ENCODE results near the gene BAIAP2L1. TPM values are rescaled to one million over a fixed set of nuclear protein-coding genes. Genes with fewer than 3 reads are reported as not detected.
A peak's percentile ranks its signal among the peaks of the same experiment; 100 is the strongest.

BAIAP2L1 gene
- total RNA-seq, 2 donors from 2014 or later = 67.2 to 70.9 TPM

- no peak for DNase-seq
- ATAC-seq = peak; percentile 11
- intact Hi-C loops (cut with DNase I, micrococcal nuclease) = no loop called here
Measured at GRCh38 chr7:98305951-98306535, 94.8 kb downstream of the BAIAP2L1 start.

- no peak for ATAC-seq
- intact Hi-C loops (cut with DNase I, micrococcal nuclease) = no loop called here
Measured at GRCh38 chr7:98303906-98304305, 97.0 kb downstream of the BAIAP2L1 start.

GRCh38 chr7:98303176-98303865 lies 97.6 kb downstream of the BAIAP2L1 start:
- DNase-seq = no peak
- intact Hi-C loops (cut with DNase I, micrococcal nuclease) = no loop called here
- no peak for ATAC-seq

More at GRCh38 chr7:98303906-98304305, 97.0 kb downstream of the BAIAP2L1 start:
- DNase-seq = no peak

- no peak for DNase-seq
- intact Hi-C loops (cut with DNase I, micrococcal nuclease) = no loop called here
- no peak for ATAC-seq
Measured at GRCh38 chr7:98301693-98302470, 99.0 kb downstream of the BAIAP2L1 start.

- no peak for DNase-seq
- intact Hi-C loops (cut with DNase I, micrococcal nuclease) = no loop called here
- no peak for ATAC-seq
Measured at GRCh38 chr7:98300595-98301372, 100.1 kb downstream of the BAIAP2L1 start.

- ATAC-seq = no peak
- DNase-seq = no peak
- intact Hi-C loops (cut with DNase I, micrococcal nuclease) = no loop called here
Measured at GRCh38 chr7:98297626-98298286, 103.1 kb downstream of the BAIAP2L1 start.

- ATAC-seq = no peak
- intact Hi-C loops (cut with DNase I, micrococcal nuclease) = no loop called here
- no peak for DNase-seq
Measured at GRCh38 chr7:98296833-98297232, 104.1 kb downstream of the BAIAP2L1 start.

GRCh38 chr7:98295467-98296192 lies 105.3 kb downstream of the BAIAP2L1 start:
- ATAC-seq (no peak), DNase-seq (no peak)
- intact Hi-C loops (cut with DNase I, micrococcal nuclease) = no loop called here

- peak in 1 of 2 donors; percentile 73 for DNase-seq
Measured at GRCh38 chr7:98294798-98295382, 106.0 kb downstream of the BAIAP2L1 start.

GRCh38 chr7:98294326-98294725 lies 106.6 kb downstream of the BAIAP2L1 start:
- ATAC-seq (no peak), DNase-seq (no peak)
- intact Hi-C loops (cut with DNase I, micrococcal nuclease) = no loop called here

More at GRCh38 chr7:98294798-98295382, 106.0 kb downstream of the BAIAP2L1 start:
- ATAC-seq = peak; percentile 80
- intact Hi-C loops (cut with DNase I, micrococcal nuclease) = no loop called here

GRCh38 chr7:98293746-98294145 lies 107.1 kb downstream of the BAIAP2L1 start:
- ATAC-seq (no peak), DNase-seq (no peak)
- intact Hi-C loops (cut with DNase I, micrococcal nuclease) = no loop called here

- DNase-seq (no peak), ATAC-seq (no peak)
- intact Hi-C loops (cut with DNase I, micrococcal nuclease) = no loop called here
Measured at GRCh38 chr7:98293265-98293664, 107.6 kb downstream of the BAIAP2L1 start.

- ATAC-seq (no peak), DNase-seq (no peak)
- intact Hi-C loops (cut with DNase I, micrococcal nuclease) = no loop called here
Measured at GRCh38 chr7:98291717-98292116, 109.2 kb downstream of the BAIAP2L1 start.

GRCh38 chr7:98289333-98289875 lies 111.5 kb downstream of the BAIAP2L1 start:
- no peak for ATAC-seq
- DNase-seq = no peak
- intact Hi-C loops (cut with DNase I, micrococcal nuclease) = no loop called here

- intact Hi-C loops (cut with DNase I, micrococcal nuclease) = no loop called here
- ATAC-seq (no peak), DNase-seq (no peak)
Measured at GRCh38 chr7:98288064-98288823, 112.6 kb downstream of the BAIAP2L1 start.

- ATAC-seq = peak; percentile 68
- peak; percentile 89 to 91 for DNase-seq
- intact Hi-C loops (cut with DNase I, micrococcal nuclease) = no loop called here
Measured at GRCh38 chr7:98287486-98287959, 113.4 kb downstream of the BAIAP2L1 start.
